Endothelial cell of umbilical vein (primary cell): ENCODE measurements around the gene CA5A. TPM values are rescaled to one million over a fixed set of nuclear protein-coding genes. Genes with fewer than 3 reads are reported as not detected.

Experiments
- BruUV-seq: library from RNA; stranded (reverse); fragments of 400-500 nt; replicated peaks from 2 replicates; lab custom pipeline; 2021; lab: Mats Ljungman, UMichigan
- CTCF ChIA-PET: fragments of 300-600, 350-600 bp; sonication (Branson Sonifier 250); formaldehyde crosslinking; loops from one replicate; lab custom pipeline; 2021; ENCODE audit warnings: antibody characterized with exemption, inconsistent platforms; lab: Charles Lee
- POLR2A ChIA-PET: fragments of 300-600, 350-600 bp; sonication (Branson Sonifier 250); formaldehyde crosslinking; loops from one replicate; lab custom pipeline; 2021; ENCODE audit warnings: antibody characterized with exemption, inconsistent platforms; lab: Charles Lee
- DNase-seq: peaks from one replicate; pipeline ENCODE4 v3.0.0-alpha.2; 2011; ENCODE audit warnings: low read depth, low spot score
- FAIRE-seq: peaks from 2 replicates; lab custom pipeline; 2011; peaks lifted over from hg19 to GRCh38; lab: Jason Lieb, UNC
- H2AFZ ChIP-seq: 2 replicates; pipeline ENCODE4 v1.6.0; 2012; ENCODE audit warnings: low read depth, low read length, control low read depth, inconsistent platforms
- H3K27ac ChIP-seq: 2 replicates; pipeline ENCODE4 v1.5.1; 2011; ENCODE audit warnings: low read depth, mild to moderate bottlenecking, control low read depth, low read length, moderate library complexity; ENCODE audit not compliant: insufficient read depth
- H3K27me3 ChIP-seq, 2 experiments: 2 replicates each; pipeline versions ENCODE4 v1.6.0 to v1.6.1; 2011; ENCODE audit warnings: low read length in 2 of 2, mixed read lengths in 1 of 2; ENCODE audit not compliant: control insufficient read depth in 2 of 2, insufficient read depth in 2 of 2
- H3K36me3 ChIP-seq, 2 experiments: 2 replicates in 1 of 2; 3 replicates in 1 of 2; pipeline ENCODE4 v1.5.1; 2011; ENCODE audit warnings: low read length in 2 of 2, mild to moderate bottlenecking in 1 of 2, moderate library complexity in 1 of 2; ENCODE audit not compliant: control insufficient read depth in 2 of 2, insufficient read depth in 2 of 2; ENCODE audit errors: extremely low read depth in 1 of 2
- H3K4me1 ChIP-seq: 3 replicates; pipeline ENCODE4 v1.5.1; 2011; ENCODE audit warnings: mild to moderate bottlenecking, low read length; ENCODE audit not compliant: control insufficient read depth, insufficient read depth; ENCODE audit errors: extremely low read depth
- H3K4me2 ChIP-seq: 2 replicates; pipeline ENCODE4 v1.6.1; 2011; ENCODE audit warnings: low read length, control low read depth, mixed read lengths; ENCODE audit not compliant: insufficient read depth
- H3K4me3 ChIP-seq, 3 experiments: fragments of 200-600 bp in 1 of 3; sonication (generic), shearing (Covaris generic) in 1 of 3; replicated peaks in 1 of 3; 2 replicates each; pipeline ENCODE4 v1.5.1; 2011 to 2016; ENCODE audit warnings: control low read depth in 3 of 3, low read length in 3 of 3, mild to moderate bottlenecking in 2 of 3, inconsistent platforms in 1 of 3, low read depth in 1 of 3, moderate library complexity in 1 of 3; ENCODE audit not compliant: insufficient read depth in 1 of 3
- H3K79me2 ChIP-seq: 2 replicates; pipeline ENCODE4 v1.6.0; 2012; ENCODE audit warnings: low read length, inconsistent platforms; ENCODE audit not compliant: control insufficient read depth, insufficient read depth
- H3K9ac ChIP-seq: replicated peaks from 2 replicates; pipeline ENCODE3; 2011; ENCODE audit warnings: low read length, control low read depth; ENCODE audit not compliant: insufficient read depth; ENCODE audit errors: extremely low read depth
- H3K9me1 ChIP-seq: replicated peaks from 3 replicates; pipeline ENCODE4 v1.6.0; 2011; ENCODE audit warnings: mild to moderate bottlenecking, low read length; ENCODE audit not compliant: control insufficient read depth, insufficient read depth; ENCODE audit errors: extremely low read depth
- H3K9me3 ChIP-seq: replicated peaks from 2 replicates; pipeline ENCODE4 v1.5.1; 2012; ENCODE audit warnings: low read length, inconsistent platforms; ENCODE audit not compliant: control insufficient read depth, insufficient read depth
- H4K20me1 ChIP-seq: replicated peaks from 2 replicates; pipeline ENCODE3; 2011; ENCODE audit warnings: mild to moderate bottlenecking, low read length; ENCODE audit not compliant: control insufficient read depth, insufficient read depth; ENCODE audit errors: extremely low read depth
- EZH2 ChIP-seq: IDR thresholded peaks from 2 replicates; pipeline ENCODE4 v1.6.1; 2012; ENCODE audit warnings: borderline replicate concordance, low read depth, mild to moderate bottlenecking, moderate library complexity, low read length, inconsistent platforms; ENCODE audit not compliant: severe bottlenecking
- FOS ChIP-seq: IDR thresholded peaks from 2 replicates; pipeline ENCODE4 v1.6.1; 2011; ENCODE audit warnings: mild to moderate bottlenecking, low read length, moderate library complexity, borderline replicate concordance; ENCODE audit not compliant: insufficient read depth
- GATA2 ChIP-seq: IDR thresholded peaks from 2 replicates; pipeline ENCODE4 v1.7.0; 2011; ENCODE audit warnings: low read depth, mild to moderate bottlenecking, moderate library complexity, mixed read lengths, low read length; ENCODE audit not compliant: insufficient read length, insufficient read depth
- JUN ChIP-seq: IDR thresholded peaks from 2 replicates; pipeline ENCODE4 v1.6.1; 2011; ENCODE audit warnings: borderline replicate concordance, low read depth; ENCODE audit not compliant: insufficient read length, insufficient read depth
- MYC ChIP-seq: IDR thresholded peaks from one replicate; pipeline ENCODE4 v1.6.1; 2011; ENCODE audit warnings: mild to moderate bottlenecking, low read depth, low read length
- POLR2A ChIP-seq: IDR thresholded peaks from 2 replicates; pipeline ENCODE4 v1.6.1; 2012; ENCODE audit warnings: low read depth, mild to moderate bottlenecking, control low read depth, low read length
- POLR2AphosphoS5 ChIP-seq: IDR thresholded peaks from 2 replicates; pipeline ENCODE4 v1.6.1; 2012; ENCODE audit warnings: low read depth, mild to moderate bottlenecking, control low read depth, low read length, moderate library complexity; ENCODE audit not compliant: insufficient read depth
- dilution Hi-C: fragments of 300-500 bp; cut with MboI; formaldehyde crosslinking; loops from one replicate; pipeline ENCODE4 v1.15.0; 2019; ENCODE audit warnings: low sequenced_read_pairs; ENCODE audit not compliant: extremely low pct_ligation_motif_present
- intact Hi-C: fragments of 100-400 bp; cut with micrococcal nuclease; formaldehyde crosslinking; loops from one replicate; pipeline ENCODE4 v1.10.0; 2022
- polyA plus RNA-seq, 4 experiments: library from polyadenylated mRNA; depleted of rRNA in 3 of 4; stranded (reverse) in 3 of 4; unstranded in 1 of 4; fragments of >200 nt; gene quantifications; 2 replicates each; pipeline versions ENCODE4 v1.2.1 to v1.2.3, GENCODE V29; 2011 to 2012; ENCODE audit warnings: missing spikeins in 1 of 4
- total RNA-seq: library from RNA; stranded (reverse); gene quantifications from 2 replicates; pipeline ENCODE4 v1.2.3, GENCODE V29; 2021
- TF ChIP-seq, protein P1 (sequence below), 2 donors: IDR thresholded peaks; 1 replicate in 1 of 2; 2 replicates in 1 of 2; pipeline ENCODE4 v1.5.1; 2011; ENCODE audit warnings: low read length in 2 of 2, mild to moderate bottlenecking in 2 of 2, moderate library complexity in 2 of 2, control low read depth in 1 of 2, inconsistent platforms in 1 of 2, low read depth in 1 of 2; ENCODE audit not compliant: insufficient read depth in 1 of 2; ENCODE audit errors: extremely low read depth in 1 of 2
- TF ChIP-seq, protein P2 (sequence below): IDR thresholded peaks from 2 replicates; pipeline ENCODE4 v1.6.1; 2011; ENCODE audit not compliant: insufficient read depth, insufficient read length

CA5A gene
- total and polyA plus RNA-seq, 2 donors (not counting 3 experiments of a cell fraction or from before 2014, with no cell fraction given) = not detected

DNA sequence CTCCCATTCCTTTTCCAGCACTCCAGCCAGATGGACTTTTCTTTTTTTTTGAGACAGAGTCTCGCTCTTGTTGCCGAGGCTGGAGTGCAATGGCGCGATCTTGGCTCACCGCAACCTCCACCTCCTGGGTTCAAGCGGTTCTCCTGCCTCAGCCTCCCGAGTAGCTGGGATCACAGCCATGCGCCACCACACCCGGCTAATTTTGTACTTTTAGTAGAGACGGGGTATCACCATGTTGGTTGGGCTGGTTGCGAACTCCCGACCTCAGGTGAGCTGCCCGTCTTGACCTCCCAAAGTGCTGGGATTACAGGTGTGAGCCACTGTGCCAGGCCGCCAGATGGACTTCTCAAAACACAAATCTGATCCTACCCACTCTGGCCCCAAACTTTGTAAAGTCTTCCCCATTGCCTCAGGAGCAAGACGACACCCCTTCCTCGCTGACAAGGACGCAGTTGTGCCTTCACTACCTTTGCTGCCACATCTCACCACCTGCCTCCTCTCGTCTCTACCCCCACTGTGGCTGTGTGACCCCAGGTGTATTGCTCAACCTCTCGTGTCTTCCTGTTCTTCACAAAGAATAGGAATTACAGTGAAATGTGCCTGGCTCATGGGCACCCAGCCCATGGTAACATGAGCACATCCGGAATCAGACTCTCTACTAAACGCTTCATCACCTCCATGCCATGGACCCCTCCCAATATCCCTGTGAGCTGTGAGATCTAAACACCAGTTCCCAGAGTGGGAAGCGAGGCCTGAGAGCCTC, 11.2 kb upstream of the CA5A start:
- peaks cover 9% of the 10 kb centered on the region for H3K79me2 ChIP-seq
- H3K4me2 ChIP-seq = no peak overlapping the region
- H3K4me1 ChIP-seq = peaks cover 5% of the 10 kb centered on the region
- no peaks in the 10 kb centered on the region for H3K9me3 ChIP-seq
- TF ChIP-seq EZH2 (no peak), GATA2 (no peak), POLR2AphosphoS5 (no peak), MYC (no peak), POLR2A (no peak), FOS (no peak), JUN (no peak)
- TF ChIP-seq, protein P1, sequence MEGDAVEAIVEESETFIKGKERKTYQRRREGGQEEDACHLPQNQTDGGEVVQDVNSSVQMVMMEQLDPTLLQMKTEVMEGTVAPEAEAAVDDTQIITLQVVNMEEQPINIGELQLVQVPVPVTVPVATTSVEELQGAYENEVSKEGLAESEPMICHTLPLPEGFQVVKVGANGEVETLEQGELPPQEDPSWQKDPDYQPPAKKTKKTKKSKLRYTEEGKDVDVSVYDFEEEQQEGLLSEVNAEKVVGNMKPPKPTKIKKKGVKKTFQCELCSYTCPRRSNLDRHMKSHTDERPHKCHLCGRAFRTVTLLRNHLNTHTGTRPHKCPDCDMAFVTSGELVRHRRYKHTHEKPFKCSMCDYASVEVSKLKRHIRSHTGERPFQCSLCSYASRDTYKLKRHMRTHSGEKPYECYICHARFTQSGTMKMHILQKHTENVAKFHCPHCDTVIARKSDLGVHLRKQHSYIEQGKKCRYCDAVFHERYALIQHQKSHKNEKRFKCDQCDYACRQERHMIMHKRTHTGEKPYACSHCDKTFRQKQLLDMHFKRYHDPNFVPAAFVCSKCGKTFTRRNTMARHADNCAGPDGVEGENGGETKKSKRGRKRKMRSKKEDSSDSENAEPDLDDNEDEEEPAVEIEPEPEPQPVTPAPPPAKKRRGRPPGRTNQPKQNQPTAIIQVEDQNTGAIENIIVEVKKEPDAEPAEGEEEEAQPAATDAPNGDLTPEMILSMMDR (IDR thresholded peaks at IDR 0.05; ENCODE audit: extremely low read depth in 1 of 2, insufficient read depth in 1 of 2, low read depth in 1 of 2, low read length in 2 of 2) = no peak
- TF ChIP-seq, protein P2, sequence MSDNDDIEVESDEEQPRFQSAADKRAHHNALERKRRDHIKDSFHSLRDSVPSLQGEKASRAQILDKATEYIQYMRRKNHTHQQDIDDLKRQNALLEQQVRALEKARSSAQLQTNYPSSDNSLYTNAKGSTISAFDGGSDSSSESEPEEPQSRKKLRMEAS = no peak
- H3K9me1 ChIP-seq = no peaks in the 10 kb centered on the region
- ChIA-PET CTCF (no interaction called here), POLR2A (no interaction called here)
- H2AFZ ChIP-seq = no peak overlapping the region
- no peaks in the 10 kb centered on the region for H3K36me3 ChIP-seq
- BruUV-seq = no TSS peak
- intact Hi-C loops (no loop called here), dilution Hi-C loops (no loop called here)
- no peaks in the 10 kb centered on the region for H4K20me1 ChIP-seq
- H3K27ac ChIP-seq = no peak overlapping the region
- H3K27me3 ChIP-seq = no peaks in the 10 kb centered on the region
- no peak for DNase-seq
- no peak for FAIRE-seq
- no peak overlapping the region for H3K4me3 ChIP-seq
- no peak overlapping the region for H3K9ac ChIP-seq
